DMS53 (cell line): ENCODE results near the gene TNS1.
A peak's percentile ranks its signal among the peaks of the same experiment; 100 is the strongest.

Source experiments
- DNase-seq: peaks from one replicate; lab custom pipeline; 2025; lab: John Stamatoyannopoulos, UW

TNS1 gene

DNA sequence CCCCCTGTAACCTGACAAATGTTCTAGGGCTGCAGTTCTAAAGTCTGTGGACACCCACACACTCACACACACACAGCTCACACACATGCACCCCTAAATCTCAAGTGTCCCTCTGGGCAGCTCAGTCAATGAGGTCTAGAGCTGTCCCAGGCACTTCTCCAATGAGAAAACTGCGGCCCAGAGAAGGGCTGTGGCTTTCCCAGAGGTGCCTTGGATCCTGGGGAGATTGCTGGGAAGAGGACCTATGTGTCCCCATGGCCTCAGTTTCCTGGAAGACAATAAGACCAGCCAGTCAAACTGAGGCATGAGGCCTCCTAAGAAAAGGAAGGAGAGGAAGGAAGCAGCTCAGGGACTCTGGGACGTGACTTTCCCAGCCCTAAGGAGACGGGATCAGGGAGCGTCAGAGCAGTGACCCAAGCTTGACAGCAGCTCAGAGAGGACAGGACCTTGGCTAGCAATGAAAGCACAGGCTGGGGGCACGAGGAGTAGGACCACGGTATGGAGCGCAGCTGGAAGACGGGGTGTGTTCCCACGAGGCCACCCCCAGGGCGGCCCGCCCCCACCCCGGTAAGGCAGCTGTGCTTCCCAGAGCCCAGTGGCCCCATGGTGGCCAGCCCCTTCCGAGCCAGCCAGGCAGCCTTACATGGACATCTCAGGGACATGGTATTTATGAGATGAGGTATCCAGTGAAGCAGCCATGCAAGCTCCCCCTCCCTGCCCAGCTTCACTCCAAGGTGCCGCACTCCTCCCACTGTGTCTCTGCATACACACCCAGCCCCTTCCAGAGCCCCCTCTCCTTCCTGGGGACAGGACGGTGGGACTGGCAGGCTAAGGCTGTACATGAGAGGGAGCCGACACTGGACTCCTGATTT, 46.0 kb downstream of the TNS1 start:
- no peak for DNase-seq

DNA sequence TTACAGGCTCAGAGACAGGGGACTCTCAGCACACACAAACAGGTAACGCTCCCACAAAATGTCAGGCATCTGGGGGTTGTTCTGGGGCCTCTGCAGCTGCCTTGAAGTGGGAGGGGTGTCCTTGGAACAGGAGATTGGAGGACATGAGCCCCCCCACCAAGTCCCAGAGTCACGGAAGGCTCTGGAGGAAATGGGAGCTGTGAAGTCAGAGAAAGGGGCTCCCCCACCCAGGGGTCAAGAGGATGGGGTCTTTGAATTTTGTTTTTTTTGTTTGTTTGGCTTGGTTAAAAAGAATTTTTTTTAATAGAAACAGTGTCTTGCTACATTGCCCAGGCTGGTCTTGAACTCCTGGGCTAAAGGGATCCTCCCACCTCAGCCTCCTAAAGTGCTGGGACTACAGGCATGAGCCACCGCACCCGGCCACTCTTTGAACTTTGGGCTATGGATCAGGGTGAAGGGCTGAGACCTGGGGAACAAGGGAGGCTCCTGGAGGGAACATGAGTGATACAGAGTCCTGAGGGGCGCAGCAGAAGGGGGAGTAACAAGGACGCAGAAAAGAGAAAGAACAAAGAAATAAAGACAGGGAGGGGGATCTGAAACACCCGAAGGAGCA, 46.8 kb downstream of the TNS1 start:
- no peak for DNase-seq

DNA sequence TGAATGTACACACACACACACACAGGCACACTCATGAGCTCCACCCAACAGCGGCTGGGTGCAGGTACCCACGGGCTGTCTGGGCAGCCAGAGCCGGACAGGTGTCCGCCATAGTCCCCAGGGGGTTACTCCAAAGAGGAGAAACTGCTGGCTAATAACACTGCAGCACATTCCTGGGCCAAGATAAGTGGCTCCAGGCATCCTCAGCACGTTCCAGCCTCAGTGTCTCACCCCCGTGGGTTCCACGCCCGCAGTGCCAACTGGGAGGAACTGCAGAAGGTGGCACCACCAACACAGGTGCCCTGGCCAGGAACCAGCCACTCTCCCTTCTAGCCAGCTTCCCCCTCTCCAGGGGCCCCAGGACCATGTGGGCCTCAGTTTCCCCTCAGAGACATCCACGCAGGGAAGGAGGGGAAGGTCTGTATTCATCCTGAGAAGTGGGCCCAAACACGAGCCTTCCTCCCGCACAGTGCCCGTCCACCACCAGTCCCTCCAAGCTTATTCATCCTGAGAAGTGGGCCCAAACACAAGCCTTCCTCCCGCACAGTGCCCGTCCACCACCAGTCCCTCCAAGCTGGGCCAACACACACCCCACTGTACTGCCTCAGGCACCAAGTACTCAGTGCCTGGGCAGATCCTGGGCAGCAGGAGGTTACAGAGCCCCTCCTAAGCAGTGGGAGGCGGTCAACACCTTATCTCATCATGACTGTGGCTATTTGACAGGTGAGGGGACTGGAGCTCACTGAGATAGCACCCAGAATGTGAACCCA, 47.6 kb downstream of the TNS1 start:
- DNase-seq: no peak

DNA sequence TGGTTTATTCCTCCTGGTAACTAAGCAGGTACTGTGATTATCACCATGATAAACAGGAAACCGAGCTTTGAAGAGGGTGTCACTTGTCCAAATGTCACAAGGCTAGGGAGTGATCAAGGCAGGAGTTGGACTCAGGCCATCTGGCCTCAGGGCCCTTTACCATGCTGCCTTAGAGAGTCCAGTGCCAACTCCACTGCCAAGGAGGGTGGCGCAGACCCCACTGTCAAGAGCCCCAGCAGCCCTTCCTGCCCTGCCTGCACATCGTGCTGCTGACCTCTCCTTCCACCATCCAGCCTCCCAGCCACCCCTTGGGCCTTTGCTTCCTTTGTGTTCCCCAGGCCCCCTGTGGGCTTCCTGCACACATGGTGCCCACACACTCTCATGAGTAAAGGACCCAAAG, 48.3 kb downstream of the TNS1 start:
- DNase-seq: peak; percentile 69

DNA sequence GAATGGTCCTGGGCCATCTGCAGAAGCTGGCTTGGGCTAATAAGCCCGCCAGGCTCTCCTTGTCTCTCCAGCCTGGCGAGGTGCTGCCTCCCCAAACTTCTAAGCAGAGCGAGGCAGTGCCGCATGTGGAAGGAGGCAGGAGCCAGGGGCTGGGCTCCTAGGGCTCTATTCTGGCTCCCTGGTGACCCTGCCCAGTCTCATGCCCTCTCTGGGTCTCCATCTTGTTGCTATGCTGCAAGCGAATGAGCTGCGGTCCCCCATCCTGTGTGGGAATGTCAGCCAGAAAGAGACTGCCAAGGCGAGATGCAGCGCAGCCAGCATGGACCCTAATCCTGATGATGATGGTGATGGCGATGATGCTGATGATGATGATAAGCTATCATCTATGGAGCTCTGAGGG, 48.7 kb downstream of the TNS1 start:
- no peak for DNase-seq

DNA sequence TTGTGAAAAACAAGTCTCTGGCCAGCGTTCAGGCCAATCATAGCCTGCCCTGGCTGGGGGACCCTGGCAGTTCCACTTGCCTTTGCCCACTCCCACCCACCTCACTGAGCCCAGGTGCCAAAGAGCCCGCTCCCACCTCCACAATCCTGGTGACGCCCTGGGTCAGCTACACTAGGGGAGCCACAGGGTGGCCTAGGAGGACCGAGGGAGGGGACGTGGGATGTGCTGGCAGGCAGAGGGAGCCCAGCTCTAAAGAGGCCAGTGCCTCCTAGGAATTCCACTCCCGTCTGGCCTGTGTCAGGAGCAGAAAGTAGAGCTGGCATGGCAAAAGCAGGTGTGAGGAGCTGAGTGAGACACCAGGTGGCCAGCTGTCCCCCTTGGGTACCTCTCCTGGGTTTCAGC, 49.3 kb downstream of the TNS1 start:
- no peak for DNase-seq

DNA sequence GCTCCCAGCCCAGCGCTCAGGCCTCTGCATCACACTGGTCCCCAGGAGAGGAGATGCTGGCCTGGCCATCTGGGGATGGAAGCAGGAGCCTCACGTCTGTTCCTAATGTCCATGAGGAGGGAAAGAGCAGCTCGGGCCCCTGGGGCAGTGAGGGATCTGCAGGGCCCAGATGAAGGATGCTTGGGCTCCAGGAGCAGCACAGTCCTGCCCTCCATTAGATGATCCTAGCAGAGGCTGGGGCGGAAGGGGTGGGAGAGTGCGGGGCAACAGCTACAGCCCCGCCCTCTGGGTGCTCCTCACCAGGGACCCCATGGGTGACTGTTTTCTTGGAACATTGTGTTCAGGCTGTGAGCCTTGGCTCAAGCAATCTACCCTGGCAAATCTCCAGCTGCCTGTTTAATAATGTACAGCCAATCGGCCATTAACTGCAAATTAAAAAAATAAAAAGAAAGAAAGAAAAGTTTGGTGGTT, 49.7 kb downstream of the TNS1 start:
- no peak for DNase-seq

DNA sequence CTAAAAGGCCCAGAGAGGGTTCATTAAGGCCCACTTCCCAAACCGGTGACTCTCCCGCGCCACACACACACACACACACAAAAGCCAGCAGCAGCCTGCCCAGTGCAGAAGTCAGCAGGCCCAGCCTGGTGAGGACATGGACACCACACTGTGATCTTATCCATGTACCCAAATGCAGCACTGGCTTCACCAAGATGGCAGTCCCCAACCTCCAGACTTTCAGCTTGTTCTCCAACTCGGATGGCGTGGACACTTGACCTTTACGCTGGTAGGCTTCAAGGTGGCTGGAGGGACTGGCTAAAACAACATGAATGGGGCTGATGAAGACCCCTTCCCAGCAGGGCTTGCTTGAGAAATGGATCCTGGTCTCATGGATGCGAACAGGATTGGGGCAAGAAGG, 50.4 kb downstream of the TNS1 start:
- DNase-seq: no peak

DNA sequence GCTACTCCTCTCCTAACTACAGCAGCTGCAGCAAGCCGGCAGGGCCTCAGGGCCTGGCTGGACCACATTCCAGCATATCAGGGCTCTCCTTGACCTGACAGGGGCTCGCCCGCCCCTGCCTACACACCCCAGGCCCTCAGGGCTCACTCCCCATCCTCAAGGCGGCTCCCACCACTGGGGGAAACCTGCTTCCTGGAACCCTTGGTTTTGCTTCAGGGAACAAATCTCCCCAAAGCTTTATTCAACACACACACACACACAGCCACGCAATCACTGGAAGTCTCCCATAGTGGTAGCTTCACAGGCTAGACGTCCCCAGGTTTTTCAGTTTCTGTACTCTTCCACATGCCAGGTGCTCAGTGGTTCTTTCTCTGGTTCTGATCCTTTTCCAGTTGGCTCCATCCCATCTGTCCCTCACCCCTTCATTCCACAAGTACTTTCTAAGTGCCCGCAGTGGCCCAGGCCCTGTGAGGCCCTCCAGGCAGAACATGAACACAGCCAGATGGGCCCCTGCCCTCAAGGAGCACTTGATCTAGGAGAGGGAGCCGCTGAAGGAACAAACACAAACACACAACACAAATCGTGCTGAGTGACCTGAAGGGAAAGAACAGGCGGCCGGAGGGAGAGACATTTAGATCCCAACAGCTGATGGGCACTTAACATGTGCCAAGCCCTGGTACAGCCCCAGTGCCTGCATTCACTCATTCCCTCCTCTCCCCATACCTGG, 51.1 kb downstream of the TNS1 start:
- no peak for DNase-seq

DNA sequence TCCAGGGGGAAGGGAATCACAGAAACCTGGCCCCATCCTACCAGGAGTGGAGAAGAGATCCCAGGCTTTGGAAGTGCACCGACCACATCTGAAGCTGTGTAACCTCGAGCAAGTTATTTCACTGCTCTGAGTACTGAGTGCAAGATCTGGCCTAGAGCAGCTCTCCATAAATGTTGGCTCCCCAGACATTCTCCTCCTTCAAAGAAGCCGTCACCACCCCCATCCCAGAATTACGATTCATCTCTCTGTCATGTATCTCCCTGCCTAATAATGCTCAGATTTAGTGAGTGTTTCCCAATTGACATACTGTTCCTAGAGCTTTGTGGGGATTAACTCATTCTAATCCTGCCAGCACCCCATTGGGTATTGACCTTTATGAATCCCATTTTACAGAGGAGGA, 51.7 kb downstream of the TNS1 start:
- DNase-seq: no peak

DNA sequence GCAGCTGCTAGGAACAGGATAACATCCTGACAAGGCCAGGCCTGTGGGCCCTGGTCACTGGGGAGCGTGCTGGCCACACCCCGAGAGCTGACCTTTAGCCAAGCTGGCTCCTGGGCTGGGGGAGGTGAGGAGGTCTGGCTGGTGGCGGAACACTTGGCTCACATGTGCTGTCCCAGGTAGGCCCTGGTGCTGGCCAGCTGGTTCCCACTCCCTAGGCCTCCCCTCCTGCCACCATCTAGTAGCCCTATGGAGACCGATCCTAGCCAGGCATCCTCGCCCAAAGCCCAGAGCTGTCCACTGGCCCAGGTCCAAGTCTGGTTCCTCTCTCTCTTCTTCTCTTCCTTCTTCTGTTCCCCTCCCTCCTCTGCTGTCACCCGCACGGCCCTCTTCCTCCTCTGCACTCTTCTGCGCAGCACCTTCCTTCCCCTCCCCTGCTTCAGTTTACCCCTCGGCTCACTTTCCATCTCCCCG, 52.4 kb downstream of the TNS1 start:
- no peak for DNase-seq

DNA sequence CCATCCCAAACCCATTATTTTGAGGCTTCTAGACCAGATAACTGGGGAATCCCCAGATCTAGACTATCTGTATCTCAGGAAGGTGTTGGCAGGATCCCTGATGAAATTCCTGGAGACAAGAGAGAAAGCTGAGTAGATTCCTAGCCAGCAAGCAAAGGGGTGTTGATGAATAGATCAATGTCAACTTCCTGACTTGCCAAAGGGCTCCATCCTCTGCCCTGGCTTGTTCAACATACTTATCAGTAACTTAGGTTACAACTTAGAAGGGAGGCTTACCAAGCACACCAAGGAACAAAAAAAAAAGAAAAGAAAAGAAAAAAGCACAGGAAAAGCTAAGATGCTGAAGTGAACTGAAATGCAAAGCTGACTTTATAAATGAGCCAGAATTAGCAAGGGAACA, 53.3 kb downstream of the TNS1 start:
- no peak for DNase-seq

DNA sequence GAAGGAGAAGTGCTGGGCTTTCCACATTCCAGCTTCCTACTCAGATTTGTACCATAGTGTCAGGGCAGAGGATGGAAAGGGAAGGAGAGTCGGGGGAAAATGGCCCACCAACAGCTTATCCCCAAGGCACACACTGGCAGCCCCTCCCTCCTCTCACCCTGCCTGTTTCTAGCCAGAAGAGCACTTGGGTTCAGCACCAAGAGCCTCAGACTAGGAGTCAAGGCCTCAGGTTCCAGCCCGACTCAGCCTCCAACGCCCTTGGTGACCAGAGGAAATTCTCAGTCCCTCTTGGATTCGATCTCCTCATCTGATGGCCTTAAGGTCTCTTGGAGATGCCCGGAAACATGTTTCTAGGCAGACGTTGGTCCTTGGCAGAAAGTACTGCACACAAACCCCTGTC, 53.9 kb downstream of the TNS1 start:
- no peak for DNase-seq

DNA sequence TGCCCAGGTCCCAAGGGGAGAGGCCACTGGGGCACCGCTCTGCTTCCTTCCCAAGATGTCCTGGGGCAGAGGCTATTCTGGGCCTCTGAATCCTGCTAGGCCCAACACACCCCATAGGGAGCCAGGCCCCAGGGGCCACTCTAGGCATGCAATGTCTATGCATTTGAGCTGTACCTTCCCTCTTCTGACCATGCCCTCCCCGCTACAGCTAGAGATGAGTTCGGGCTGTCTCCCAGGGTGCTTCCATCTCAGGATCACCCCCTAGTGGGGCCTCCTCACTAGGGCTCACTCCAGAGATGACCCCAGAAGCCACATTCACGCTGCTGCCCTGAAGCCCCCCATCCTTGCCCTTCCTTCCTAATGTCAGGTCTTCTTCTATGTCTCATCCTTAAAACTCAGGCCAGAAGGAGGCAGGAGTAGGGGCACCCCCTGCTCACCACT, 54.4 kb downstream of the TNS1 start:
- no peak for DNase-seq

DNA sequence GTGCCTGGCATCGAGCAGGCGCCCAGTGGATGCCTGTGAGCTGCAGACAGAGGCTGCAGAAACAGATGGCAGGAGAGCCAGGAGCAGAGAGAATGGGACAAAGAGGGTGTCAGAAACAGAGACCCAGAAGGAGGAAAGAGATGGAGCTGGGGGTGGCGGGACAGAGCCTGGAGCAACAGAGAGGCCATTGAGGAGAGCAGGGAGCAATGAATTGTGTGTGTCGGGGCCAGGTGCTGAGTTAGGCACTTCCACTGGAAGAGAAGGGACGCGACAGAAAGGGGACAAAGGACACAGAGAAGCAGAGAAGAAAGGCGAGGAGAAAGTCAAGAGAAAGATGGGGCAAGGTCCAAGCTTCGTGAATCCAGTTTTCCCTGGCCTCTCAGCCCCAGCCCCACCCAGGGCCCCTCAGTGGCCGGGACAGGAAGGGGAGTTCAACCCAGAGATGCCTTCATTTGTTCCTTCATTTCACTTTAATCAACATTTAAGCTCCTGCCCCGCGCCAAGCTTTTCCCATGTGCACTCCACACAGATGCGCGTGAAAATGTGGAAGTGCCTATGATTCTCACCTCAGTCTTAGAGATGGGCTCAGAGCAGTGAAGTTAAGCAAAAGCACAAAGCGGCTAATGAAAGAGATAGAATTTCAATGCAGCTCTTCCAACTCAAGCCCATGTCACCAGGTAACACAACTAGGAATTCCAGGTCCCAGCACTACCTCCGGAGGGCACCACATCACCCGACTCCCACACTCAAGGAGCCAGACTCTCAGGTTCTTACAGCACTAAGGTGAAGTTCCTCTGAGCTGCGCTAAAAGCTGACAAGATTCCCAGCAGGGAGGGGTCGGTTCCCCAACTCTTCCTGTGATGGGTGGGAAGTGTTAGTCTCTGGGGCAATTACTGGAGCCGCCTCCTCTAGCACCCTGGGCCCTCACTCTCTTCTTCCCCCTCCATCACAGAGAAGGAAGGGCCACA, 55.1 kb downstream of the TNS1 start:
- peak; percentile 30 for DNase-seq

DNA sequence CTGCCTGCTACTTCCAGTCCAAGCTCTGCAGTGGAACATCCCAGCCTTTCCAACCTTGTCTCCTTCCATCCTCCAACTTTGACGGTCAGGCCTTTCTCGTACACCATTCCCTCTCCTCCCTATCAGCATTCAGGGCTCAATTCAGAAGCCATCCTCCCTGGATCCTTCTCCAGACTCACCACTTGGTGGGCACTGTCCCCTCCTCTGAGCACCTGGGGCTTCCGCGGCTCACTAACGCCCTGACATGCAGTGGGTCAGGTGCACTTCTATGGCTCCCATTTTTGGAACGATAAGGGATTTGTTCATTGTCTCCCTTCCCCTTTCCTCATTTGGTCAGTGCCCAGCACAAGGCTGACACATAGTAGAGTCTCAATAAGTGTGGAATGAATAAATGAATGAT, 56.7 kb downstream of the TNS1 start:
- no peak for DNase-seq

DNA sequence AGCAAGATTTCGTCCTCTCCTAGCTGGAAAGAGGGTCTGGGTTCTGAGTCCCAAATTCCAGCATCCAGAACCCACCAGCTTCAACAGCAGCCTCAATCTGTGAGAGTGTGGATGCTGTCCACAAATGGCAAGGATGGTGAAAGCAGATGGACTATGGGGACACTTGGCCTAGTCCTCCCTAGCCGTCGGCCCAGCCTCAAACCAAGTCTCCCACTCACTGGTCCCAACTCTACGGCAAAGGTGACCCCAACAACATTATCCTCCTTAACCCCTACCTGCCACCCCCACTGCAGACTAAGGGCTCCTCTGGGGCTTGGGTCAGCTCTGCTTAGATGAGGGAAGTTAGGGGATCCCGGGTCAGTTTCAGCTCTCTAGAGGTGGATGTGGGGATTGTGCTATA, 57.3 kb downstream of the TNS1 start:
- DNase-seq: no peak

DNA sequence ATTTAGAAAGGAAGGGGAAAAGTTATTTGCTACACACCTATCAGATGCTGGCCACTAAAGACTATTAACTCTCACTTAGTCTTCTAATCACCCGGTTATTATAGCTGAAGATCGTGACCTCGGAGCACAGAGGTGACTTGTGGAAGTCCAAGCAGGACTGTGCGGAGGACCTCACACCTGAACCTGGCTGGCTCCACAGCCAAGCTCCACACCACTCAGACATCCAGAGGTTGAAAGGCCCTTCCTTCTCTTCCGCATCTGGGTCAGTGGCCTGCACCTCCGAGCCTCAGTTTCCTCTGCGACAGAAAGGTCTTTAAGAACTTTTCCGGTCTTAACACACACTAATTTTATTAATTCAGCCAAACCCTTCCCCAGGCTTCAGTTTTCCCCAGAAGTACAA, 57.9 kb downstream of the TNS1 start:
- no peak for DNase-seq

DNA sequence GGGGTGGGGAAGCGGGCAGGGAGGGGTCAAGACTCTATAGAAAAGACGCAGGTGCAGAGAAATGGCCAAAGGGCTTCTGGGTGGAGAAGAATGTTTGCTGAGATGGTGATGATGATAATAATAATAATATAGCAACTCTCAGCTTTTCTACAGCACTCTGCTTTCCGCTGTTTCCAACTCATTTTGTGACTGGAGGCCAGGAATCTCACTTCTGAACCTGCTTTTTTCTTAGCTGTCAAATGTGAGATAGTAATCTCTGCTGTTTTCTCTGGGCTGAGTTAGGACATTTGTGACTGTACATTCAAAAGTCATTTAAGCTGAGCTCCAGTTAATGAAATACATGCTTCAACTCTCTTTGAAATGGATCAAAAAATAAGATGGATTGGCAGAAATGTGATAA, 58.4 kb downstream of the TNS1 start:
- DNase-seq: no peak

DNA sequence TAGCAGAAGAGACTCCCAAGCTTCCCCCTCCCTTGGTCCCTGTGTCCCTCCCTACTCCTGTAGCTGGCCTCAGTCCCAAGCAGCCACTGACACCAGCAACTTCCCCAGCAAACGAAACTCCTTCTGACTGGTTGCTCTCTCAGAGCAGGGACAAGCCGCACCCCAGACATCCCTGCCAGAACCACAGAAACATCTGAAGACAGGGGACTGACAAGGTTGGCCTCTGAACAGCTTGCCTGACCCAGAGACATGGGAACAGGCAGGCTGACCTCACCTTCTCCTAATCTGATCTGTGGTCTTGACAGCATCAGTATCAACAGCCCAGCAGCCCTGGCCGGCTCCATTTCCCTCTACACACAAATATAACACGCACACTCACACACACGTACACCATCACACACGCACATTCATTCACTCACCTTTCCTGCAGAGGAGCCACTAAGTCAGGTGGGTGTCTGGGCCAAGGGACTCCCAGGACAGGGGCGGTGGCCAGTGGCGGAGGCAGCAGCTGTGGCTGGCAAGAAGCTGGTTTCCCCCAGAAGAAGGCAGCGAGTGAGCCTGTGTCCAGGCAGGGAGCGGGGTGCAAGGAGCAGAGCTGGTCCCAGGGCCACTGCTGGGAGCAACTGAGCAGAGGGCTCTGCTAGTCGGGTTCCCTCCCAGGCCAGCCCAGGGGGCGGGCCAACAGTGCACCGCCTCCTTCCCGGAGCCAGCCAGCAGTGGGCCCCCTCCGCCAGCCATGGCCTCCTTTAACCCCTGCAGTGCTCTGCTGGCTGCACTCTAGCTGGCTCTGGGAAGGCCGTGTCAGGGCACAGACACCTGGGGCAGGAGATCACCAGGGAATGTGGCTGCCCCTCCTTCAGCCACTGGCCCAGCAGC, 59.1 kb downstream of the TNS1 start:
- peak; percentile 86 for DNase-seq
